Astrocyte (in vitro differentiated cells and primary cell): ENCODE data around the gene UBP1.

Source experiments
- EZH2 ChIP-seq: IDR thresholded peaks from 2 replicates; pipeline ENCODE4 v1.6.1; 2012; ENCODE audit warnings: mild to moderate bottlenecking, low read length, inconsistent platforms; ENCODE audit not compliant: insufficient read depth
- TF ChIP-seq, protein P1 (sequence below): IDR thresholded peaks from 2 replicates; pipeline ENCODE4 v1.5.1; 2011; ENCODE audit warnings: low read depth, mild to moderate bottlenecking, inconsistent platforms, low read length, moderate library complexity; ENCODE audit not compliant: insufficient read depth

DNA sequence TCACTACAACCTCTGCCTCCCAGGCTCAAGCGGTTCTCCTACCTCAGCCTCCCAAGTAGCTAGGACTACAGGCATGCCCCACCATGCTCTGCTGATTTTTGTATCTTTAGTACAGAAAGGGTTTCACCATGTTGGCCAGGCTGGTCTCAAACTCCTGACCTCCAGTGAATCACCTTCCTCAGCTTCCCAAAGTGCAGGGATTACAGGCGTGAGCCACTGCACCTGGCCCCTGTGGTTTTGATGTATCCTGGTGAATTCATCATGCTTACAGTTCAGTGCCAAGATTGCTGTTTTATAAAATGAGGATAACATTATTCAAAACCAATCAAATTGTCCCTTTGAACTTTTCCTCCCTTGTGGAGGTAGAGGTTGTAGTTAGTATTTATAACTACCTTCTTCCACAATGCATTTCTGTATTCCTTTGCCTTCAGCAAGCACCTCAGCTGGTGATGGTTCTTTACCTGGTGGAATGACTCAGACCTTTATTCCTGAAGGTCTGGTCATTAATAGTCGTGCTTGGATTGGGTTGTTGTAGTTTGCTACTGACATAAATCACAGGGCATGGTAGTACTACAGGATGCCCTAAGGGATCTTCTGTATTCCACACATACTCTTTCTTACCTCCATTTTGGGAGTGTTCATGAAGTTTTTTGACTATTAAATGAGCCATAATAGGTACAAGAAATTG lies 76.9 kb downstream of the UBP1 start:
- TF ChIP-seq, protein P1, sequence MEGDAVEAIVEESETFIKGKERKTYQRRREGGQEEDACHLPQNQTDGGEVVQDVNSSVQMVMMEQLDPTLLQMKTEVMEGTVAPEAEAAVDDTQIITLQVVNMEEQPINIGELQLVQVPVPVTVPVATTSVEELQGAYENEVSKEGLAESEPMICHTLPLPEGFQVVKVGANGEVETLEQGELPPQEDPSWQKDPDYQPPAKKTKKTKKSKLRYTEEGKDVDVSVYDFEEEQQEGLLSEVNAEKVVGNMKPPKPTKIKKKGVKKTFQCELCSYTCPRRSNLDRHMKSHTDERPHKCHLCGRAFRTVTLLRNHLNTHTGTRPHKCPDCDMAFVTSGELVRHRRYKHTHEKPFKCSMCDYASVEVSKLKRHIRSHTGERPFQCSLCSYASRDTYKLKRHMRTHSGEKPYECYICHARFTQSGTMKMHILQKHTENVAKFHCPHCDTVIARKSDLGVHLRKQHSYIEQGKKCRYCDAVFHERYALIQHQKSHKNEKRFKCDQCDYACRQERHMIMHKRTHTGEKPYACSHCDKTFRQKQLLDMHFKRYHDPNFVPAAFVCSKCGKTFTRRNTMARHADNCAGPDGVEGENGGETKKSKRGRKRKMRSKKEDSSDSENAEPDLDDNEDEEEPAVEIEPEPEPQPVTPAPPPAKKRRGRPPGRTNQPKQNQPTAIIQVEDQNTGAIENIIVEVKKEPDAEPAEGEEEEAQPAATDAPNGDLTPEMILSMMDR, result no peak
- no peak for TF ChIP-seq EZH2
